HG03097 (cell line): ENCODE results near the gene MRFAP1L1.

Experiments used
- ATAC-seq: cut with Tn5 transposase; IDR thresholded peaks from one replicate; pipeline ENCODE4 v1.9.1; 2021; ENCODE audit not compliant: unreplicated experiment, low FRiP score

Gene MRFAP1L1

GRCh38 chr4:6665320-6665654, 44.4 kb downstream of the MRFAP1L1 start:
- ATAC-seq = no peak

- ATAC-seq = no peak
Observed at GRCh38 chr4:6663596-6664393, 45.9 kb downstream of the MRFAP1L1 start.

GRCh38 chr4:6662591-6662990, 47.1 kb downstream of the MRFAP1L1 start:
- ATAC-seq = no peak

- no peak for ATAC-seq
Observed at GRCh38 chr4:6660430-6660829, 49.2 kb downstream of the MRFAP1L1 start.

- ATAC-seq = no peak
Observed at GRCh38 chr4:6659897-6660296, 49.8 kb downstream of the MRFAP1L1 start.

- ATAC-seq = no peak
Observed at GRCh38 chr4:6658597-6659075, 51.0 kb downstream of the MRFAP1L1 start.

- no peak for ATAC-seq
Observed at GRCh38 chr4:6658209-6658595, 51.5 kb downstream of the MRFAP1L1 start.
